Neural cell (in vitro differentiated cells): ENCODE measurements around the gene LIN37. TPM values are rescaled to one million over a fixed set of nuclear protein-coding genes. Genes with fewer than 3 reads are reported as not detected.

Source experiments
- H2AFZ ChIP-seq: fragments of 200-600, 300-800 bp; sonication (generic), shearing (Covaris generic); 2 replicates; pipeline ENCODE4 v1.6.0; 2014; ENCODE audit warnings: low read depth, mild to moderate bottlenecking, antibody characterized with exemption, low read length, moderate library complexity
- H3F3A ChIP-seq: fragments of 200-600 bp; shearing (Covaris generic); 2 replicates; pipeline ENCODE4 v1.6.1; 2016; ENCODE audit warnings: mild to moderate bottlenecking, moderate library complexity, mixed read lengths, antibody characterized with exemption, low read length; ENCODE audit not compliant: insufficient read depth, poor library complexity, severe bottlenecking
- H3K27ac ChIP-seq: fragments of 200-600, 300-800 bp; sonication (generic), shearing (Covaris generic); 2 replicates; pipeline ENCODE4 v1.5.1; 2014; ENCODE audit warnings: mild to moderate bottlenecking, low read length, moderate library complexity
- H3K27me3 ChIP-seq: fragments of 300-800, 200-600 bp; sonication (generic), shearing (Covaris generic); 2 replicates; pipeline ENCODE4 v1.6.0; 2014; ENCODE audit warnings: mild to moderate bottlenecking, low read depth, low read length, moderate library complexity; ENCODE audit not compliant: insufficient read depth
- H3K36me3 ChIP-seq: fragments of 300-800, 200-600 bp; sonication (generic), shearing (Covaris generic); 2 replicates; pipeline ENCODE4 v1.5.1; 2014; ENCODE audit warnings: mild to moderate bottlenecking, antibody characterized with exemption, low read length, moderate library complexity; ENCODE audit not compliant: insufficient read depth
- H3K4me2 ChIP-seq: fragments of 300-800, 200-600 bp; sonication (generic), shearing (Covaris generic); 2 replicates; pipeline ENCODE4 v1.6.0; 2014; ENCODE audit warnings: mild to moderate bottlenecking, low read length
- H3K4me3 ChIP-seq: fragments of 300-800, 200-600 bp; sonication (generic), shearing (Covaris generic); 2 replicates; pipeline ENCODE4 v1.5.1; 2014; ENCODE audit warnings: mild to moderate bottlenecking, low read length, moderate library complexity
- H3K79me2 ChIP-seq: fragments of 200-600 bp; shearing (Covaris generic); replicated peaks from 2 replicates; pipeline ENCODE4 v1.6.0; 2014; ENCODE audit warnings: mild to moderate bottlenecking, low read length, moderate library complexity; ENCODE audit not compliant: insufficient read depth
- H3K9ac ChIP-seq: fragments of 300-800, 200-600 bp; sonication (generic), shearing (Covaris generic); 2 replicates; pipeline ENCODE4 v1.6.1; 2016; ENCODE audit warnings: mild to moderate bottlenecking, low read length, mixed read lengths
- H3K9me2 ChIP-seq: fragments of 200-600 bp; shearing (Covaris generic); 2 replicates; pipeline ENCODE4 v1.6.1; 2016; ENCODE audit warnings: mild to moderate bottlenecking, low read length, mixed read lengths; ENCODE audit not compliant: insufficient read depth
- H3K9me3 ChIP-seq: fragments of 200-600, 300-800 bp; sonication (generic), shearing (Covaris generic); 2 replicates; pipeline ENCODE4 v1.6.1; 2016; ENCODE audit warnings: mild to moderate bottlenecking, mixed run types, low read length, moderate library complexity, mixed read lengths
- H4K20me1 ChIP-seq: fragments of 200-600 bp; shearing (Covaris generic); 2 replicates; pipeline ENCODE4 v1.6.1; 2016; ENCODE audit warnings: mild to moderate bottlenecking, mixed run types; ENCODE audit not compliant: insufficient read depth
- CTCF ChIP-seq: fragments of 450-650 bp; IDR thresholded peaks from 2 replicates; pipeline ENCODE4 v1.5.1; 2014; ENCODE audit warnings: antibody characterized with exemption, mild to moderate bottlenecking, moderate library complexity; ENCODE audit not compliant: poor library complexity, severe bottlenecking
- EP300 ChIP-seq: fragments of 450-650 bp; conservative IDR thresholded peaks from 2 replicates; pipeline ENCODE4 v1.6.1; 2014; ENCODE audit warnings: antibody characterized with exemption, mild to moderate bottlenecking, moderate library complexity; ENCODE audit not compliant: poor library complexity, severe bottlenecking
- EZH2 ChIP-seq: fragments of 200-600, 300-800 bp; shearing (Covaris generic), sonication (generic); IDR thresholded peaks from 2 replicates; pipeline ENCODE4 v1.6.1; 2014; ENCODE audit warnings: antibody characterized with exemption, low read length, borderline replicate concordance, mild to moderate bottlenecking; ENCODE audit not compliant: insufficient read depth, poor library complexity, severe bottlenecking
- MXI1 ChIP-seq: fragments of 450-650 bp; conservative IDR thresholded peaks from 2 replicates; pipeline ENCODE4 v1.6.1; 2014; ENCODE audit warnings: antibody characterized with exemption, mild to moderate bottlenecking; ENCODE audit not compliant: poor library complexity, severe bottlenecking
- POLR2AphosphoS5 ChIP-seq: IDR thresholded peaks from 2 replicates; pipeline ENCODE4 v1.6.1; 2012
- RAD21 ChIP-seq: fragments of 450-650 bp; conservative IDR thresholded peaks from 2 replicates; pipeline ENCODE4 v1.6.1; 2014; ENCODE audit warnings: antibody characterized with exemption, mild to moderate bottlenecking, moderate library complexity
- SMC3 ChIP-seq: fragments of 450-650 bp; conservative IDR thresholded peaks from 2 replicates; pipeline ENCODE4 v1.6.1; 2014; ENCODE audit warnings: antibody characterized with exemption, mild to moderate bottlenecking, moderate library complexity; ENCODE audit not compliant: poor library complexity
- TAF1 ChIP-seq: IDR thresholded peaks from 2 replicates; pipeline ENCODE4 v1.6.1; 2012; ENCODE audit warnings: low read depth
- polyA plus RNA-seq: library from polyadenylated mRNA; depleted of rRNA; stranded (reverse); fragments of >200 nt; gene quantifications from 2 replicates; pipeline ENCODE4 v1.2.3, GENCODE V29; 2014
- TF ChIP-seq, protein P1 (sequence below): IDR thresholded peaks from 2 replicates; pipeline ENCODE4 v1.6.1; 2012; ENCODE audit warnings: borderline replicate concordance

LIN37 gene
- polyA plus RNA-seq, 1 donor from 2014 or later, result 25.7 TPM

- no peak for TF ChIP-seq TAF1
- TF ChIP-seq, protein P1, sequence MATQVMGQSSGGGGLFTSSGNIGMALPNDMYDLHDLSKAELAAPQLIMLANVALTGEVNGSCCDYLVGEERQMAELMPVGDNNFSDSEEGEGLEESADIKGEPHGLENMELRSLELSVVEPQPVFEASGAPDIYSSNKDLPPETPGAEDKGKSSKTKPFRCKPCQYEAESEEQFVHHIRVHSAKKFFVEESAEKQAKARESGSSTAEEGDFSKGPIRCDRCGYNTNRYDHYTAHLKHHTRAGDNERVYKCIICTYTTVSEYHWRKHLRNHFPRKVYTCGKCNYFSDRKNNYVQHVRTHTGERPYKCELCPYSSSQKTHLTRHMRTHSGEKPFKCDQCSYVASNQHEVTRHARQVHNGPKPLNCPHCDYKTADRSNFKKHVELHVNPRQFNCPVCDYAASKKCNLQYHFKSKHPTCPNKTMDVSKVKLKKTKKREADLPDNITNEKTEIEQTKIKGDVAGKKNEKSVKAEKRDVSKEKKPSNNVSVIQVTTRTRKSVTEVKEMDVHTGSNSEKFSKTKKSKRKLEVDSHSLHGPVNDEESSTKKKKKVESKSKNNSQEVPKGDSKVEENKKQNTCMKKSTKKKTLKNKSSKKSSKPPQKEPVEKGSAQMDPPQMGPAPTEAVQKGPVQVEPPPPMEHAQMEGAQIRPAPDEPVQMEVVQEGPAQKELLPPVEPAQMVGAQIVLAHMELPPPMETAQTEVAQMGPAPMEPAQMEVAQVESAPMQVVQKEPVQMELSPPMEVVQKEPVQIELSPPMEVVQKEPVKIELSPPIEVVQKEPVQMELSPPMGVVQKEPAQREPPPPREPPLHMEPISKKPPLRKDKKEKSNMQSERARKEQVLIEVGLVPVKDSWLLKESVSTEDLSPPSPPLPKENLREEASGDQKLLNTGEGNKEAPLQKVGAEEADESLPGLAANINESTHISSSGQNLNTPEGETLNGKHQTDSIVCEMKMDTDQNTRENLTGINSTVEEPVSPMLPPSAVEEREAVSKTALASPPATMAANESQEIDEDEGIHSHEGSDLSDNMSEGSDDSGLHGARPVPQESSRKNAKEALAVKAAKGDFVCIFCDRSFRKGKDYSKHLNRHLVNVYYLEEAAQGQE, result no peak
- TF ChIP-seq EP300, result no peak
- no peak for TF ChIP-seq EZH2
- TF ChIP-seq RAD21, result no peak
- TF ChIP-seq CTCF, result no peak
- TF ChIP-seq SMC3, result no peak
- no peak for TF ChIP-seq POLR2AphosphoS5
- TF ChIP-seq MXI1, result no peak
- H3K27ac ChIP-seq, result no peak overlapping the region
These were observed 48.5 kb downstream of the LIN37 start for GRCh38 chr19:35796645-35797542.

DNA sequence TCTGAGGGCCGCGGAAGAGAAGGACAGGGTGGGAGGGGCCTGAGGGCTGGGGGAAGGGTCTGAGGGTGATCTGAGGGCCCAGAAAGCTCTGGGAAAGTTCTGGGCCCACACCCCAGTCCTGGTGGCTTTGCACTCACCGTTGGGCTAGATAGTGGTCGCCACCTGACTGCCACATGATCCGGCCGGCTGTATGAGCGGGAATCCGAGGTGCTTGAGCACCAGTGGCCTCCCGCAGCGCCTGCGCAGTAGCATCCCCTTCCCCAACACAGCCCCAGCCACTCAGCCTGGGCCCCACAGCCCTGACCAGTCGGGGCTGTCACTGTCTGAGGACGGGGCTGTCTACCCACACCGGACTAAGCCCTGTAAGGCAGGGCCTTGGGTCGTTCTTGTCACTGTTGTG, 49.3 kb downstream of the LIN37 start:
- H3K27me3 ChIP-seq, result peaks cover 19% of the 10 kb centered on the region
- H4K20me1 ChIP-seq, result no peaks in the 10 kb centered on the region
- no peak overlapping the region for H3K4me3 ChIP-seq
- no peak overlapping the region for H3K27ac ChIP-seq
- no peak overlapping the region for H2AFZ ChIP-seq
- no peak overlapping the region for H3K4me2 ChIP-seq
- H3K36me3 ChIP-seq, result no peaks in the 10 kb centered on the region
- TF ChIP-seq EP300 (no peak), TAF1 (no peak), SMC3 (no peak)
- H3K9me2 ChIP-seq, result no peaks in the 10 kb centered on the region
- no peak overlapping the region for H3K9ac ChIP-seq
- no peaks in the 10 kb centered on the region for H3K79me2 ChIP-seq
- no peaks in the 10 kb centered on the region for H3F3A ChIP-seq
- H3K9me3 ChIP-seq, result no peaks in the 10 kb centered on the region

More at GRCh38 chr19:35796645-35797542, 48.5 kb downstream of the LIN37 start:
- H3K9me3 ChIP-seq, result no peaks in the 10 kb centered on the region
- no peak overlapping the region for H2AFZ ChIP-seq
- H3K4me2 ChIP-seq, result no peak overlapping the region
- H3K9me2 ChIP-seq, result no peaks in the 10 kb centered on the region
- no peak overlapping the region for H3K4me3 ChIP-seq
- H3K36me3 ChIP-seq, result no peaks in the 10 kb centered on the region
- H3K9ac ChIP-seq, result no peak overlapping the region
- H4K20me1 ChIP-seq, result no peaks in the 10 kb centered on the region
- H3K27me3 ChIP-seq, result peaks cover 19% of the 10 kb centered on the region
- no peaks in the 10 kb centered on the region for H3K79me2 ChIP-seq
- no peaks in the 10 kb centered on the region for H3F3A ChIP-seq
